Measurements from ENCODE around the gene ADAM12.

GRCh38 chr10:126302476-126302756 is 85.9 kb downstream of the ADAM12 start:
- TF ChIP-seq GABPA (IDR thresholded peaks at IDR 0.05 in 1 of 2, conservative IDR thresholded peaks at IDR 0.05 in 1 of 2) (no peak), CTCF (IDR thresholded peaks at IDR 0.05; ENCODE audit: low read depth, low read length, missing input control) (no peak), YY1 (IDR thresholded peaks at IDR 0.05) (no peak), SP1 (IDR thresholded peaks at IDR 0.05) (no peak)

Measured in liver (tissue), 3 donors.